GM18511 (cell line): ENCODE results near the gene ZNF281.
"Not testable (repeated sequence)": the region's sequence is repeated elsewhere in the genome, so short reads cannot be mapped to it uniquely, and the experiment has no call there.

ENCODE experiments used
- ATAC-seq: cut with Tn5 transposase; IDR thresholded peaks from one replicate; pipeline ENCODE4 v1.9.1; 2021; ENCODE audit warnings: mild to moderate bottlenecking, moderate library complexity; ENCODE audit not compliant: unreplicated experiment

The ZNF281 gene

GRCh38 chr1:200429221-200429751 is 19.4 kb upstream of the ZNF281 start:
- ATAC-seq, result no peak

- no peak for ATAC-seq
These were observed 18.8 kb upstream of the ZNF281 start for GRCh38 chr1:200428482-200429205.

GRCh38 chr1:200427744-200428143 is 17.9 kb upstream of the ZNF281 start:
- ATAC-seq, result no peak

- no peak for ATAC-seq
These were observed 16.4 kb upstream of the ZNF281 start for GRCh38 chr1:200426196-200426595.

GRCh38 chr1:200423235-200423634 is 13.4 kb upstream of the ZNF281 start:
- no peak for ATAC-seq

- no peak for ATAC-seq
These were observed 12.4 kb upstream of the ZNF281 start for GRCh38 chr1:200422211-200422610.

GRCh38 chr1:200415789-200416593 is 6.2 kb upstream of the ZNF281 start:
- peak; percentile 91 for ATAC-seq

- peak; percentile 71 for ATAC-seq
These were observed 5.4 kb upstream of the ZNF281 start for GRCh38 chr1:200415227-200415626.

- ATAC-seq, result no peak
These were observed 4.8 kb upstream of the ZNF281 start for GRCh38 chr1:200414657-200415056.

- not testable (repeated sequence) for ATAC-seq
These were observed 3.9 kb upstream of the ZNF281 start for GRCh38 chr1:200413766-200414165.

- ATAC-seq, result no peak
These were observed 1.8 kb upstream of the ZNF281 start for GRCh38 chr1:200411406-200412257.

- ATAC-seq, result peak; percentile 22
These were observed 686 bp upstream of the ZNF281 start for GRCh38 chr1:200410566-200410878.

- peak; percentile 41 for ATAC-seq
These were observed 554 bp downstream of the ZNF281 start for GRCh38 chr1:200409203-200409760.

GRCh38 chr1:200406161-200406797 is 3.6 kb downstream of the ZNF281 start:
- ATAC-seq, result no peak

GRCh38 chr1:200405264-200405663 is 4.6 kb downstream of the ZNF281 start:
- ATAC-seq, result no peak

GRCh38 chr1:200401708-200402107 is 8.1 kb downstream of the ZNF281 start:
- ATAC-seq, result no peak

GRCh38 chr1:200401263-200401662 is 8.6 kb downstream of the ZNF281 start:
- no peak for ATAC-seq

GRCh38 chr1:200400556-200400955 is 9.3 kb downstream of the ZNF281 start:
- ATAC-seq, result no peak

GRCh38 chr1:200399860-200400259 is 10.0 kb downstream of the ZNF281 start:
- no peak for ATAC-seq

GRCh38 chr1:200398373-200398772 is 11.5 kb downstream of the ZNF281 start:
- ATAC-seq, result no peak
